WERI-Rb-1 (cell line): ENCODE results near the gene PABPN1.

Source experiments
- DNase-seq: peaks from one replicate; pipeline ENCODE4 v3.0.0-alpha.2; 2020
- H3K27ac ChIP-seq: fragments of 250-450 bp; sonication (Bioruptor Pico); 2 replicates; pipeline ENCODE4 v1.5.1; 2020; ENCODE audit warnings: mild to moderate bottlenecking, moderate library complexity
- H3K27me3 ChIP-seq: fragments of 250-450 bp; sonication (Bioruptor Pico); 2 replicates; pipeline ENCODE4 v1.5.1; 2021; ENCODE audit warnings: mild to moderate bottlenecking, low read depth, moderate library complexity; ENCODE audit not compliant: insufficient read depth, severe bottlenecking
- H3K36me3 ChIP-seq: fragments of 250-450 bp; sonication (Bioruptor Pico); 2 replicates; pipeline ENCODE4 v1.5.1; 2020; ENCODE audit warnings: mild to moderate bottlenecking, moderate library complexity
- H3K4me3 ChIP-seq: 2 replicates; pipeline ENCODE4 v1.5.1; 2011; ENCODE audit warnings: low read depth, mild to moderate bottlenecking, control low read depth, low read length
- H3K9me3 ChIP-seq: fragments of 250-450 bp; sonication (Bioruptor Pico); 2 replicates; pipeline ENCODE4 v1.5.1; 2021; ENCODE audit warnings: mild to moderate bottlenecking, moderate library complexity; ENCODE audit not compliant: severe bottlenecking
- TF ChIP-seq, protein P1 (sequence below): IDR thresholded peaks from 2 replicates; pipeline ENCODE4 v1.5.1; 2011; ENCODE audit warnings: low read depth, mild to moderate bottlenecking, control low read depth, inconsistent platforms, low read length

PABPN1 gene

DNA sequence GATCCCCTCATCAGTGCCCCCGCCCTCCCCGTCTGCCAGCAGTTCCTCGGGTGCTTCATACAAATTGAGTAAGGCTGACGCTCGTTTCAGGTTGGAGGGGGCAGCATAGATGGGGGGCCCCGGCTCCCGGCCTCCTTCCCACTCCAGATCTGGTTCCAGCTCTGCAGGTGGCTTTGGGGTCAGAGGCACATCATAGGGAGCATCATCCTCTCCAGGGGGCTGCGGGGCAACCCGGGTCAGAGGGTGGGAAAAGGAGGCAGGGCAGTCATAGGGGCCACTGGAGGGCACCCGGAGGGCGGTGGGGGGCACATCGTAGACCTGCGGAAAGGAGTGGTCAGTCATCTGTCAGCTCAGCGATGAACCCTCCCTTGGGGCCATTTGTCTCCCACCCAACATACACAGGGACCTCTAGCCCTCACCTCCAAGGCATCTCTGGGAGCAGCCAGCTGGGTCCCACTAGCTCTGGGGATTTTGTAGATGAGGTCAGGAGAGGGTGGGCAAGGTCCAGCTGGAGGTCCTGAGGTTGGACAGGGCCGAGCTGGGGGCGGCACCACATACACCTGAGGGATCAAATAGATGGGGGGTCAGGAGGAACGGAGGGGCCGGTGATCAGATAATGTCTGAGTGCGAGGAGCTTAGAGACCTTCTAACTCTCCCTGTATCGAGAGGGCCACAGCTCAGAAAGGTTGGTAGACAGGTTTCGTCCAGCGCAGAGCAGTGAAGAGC lies 38.6 kb downstream of the PABPN1 start:
- TF ChIP-seq, protein P1, sequence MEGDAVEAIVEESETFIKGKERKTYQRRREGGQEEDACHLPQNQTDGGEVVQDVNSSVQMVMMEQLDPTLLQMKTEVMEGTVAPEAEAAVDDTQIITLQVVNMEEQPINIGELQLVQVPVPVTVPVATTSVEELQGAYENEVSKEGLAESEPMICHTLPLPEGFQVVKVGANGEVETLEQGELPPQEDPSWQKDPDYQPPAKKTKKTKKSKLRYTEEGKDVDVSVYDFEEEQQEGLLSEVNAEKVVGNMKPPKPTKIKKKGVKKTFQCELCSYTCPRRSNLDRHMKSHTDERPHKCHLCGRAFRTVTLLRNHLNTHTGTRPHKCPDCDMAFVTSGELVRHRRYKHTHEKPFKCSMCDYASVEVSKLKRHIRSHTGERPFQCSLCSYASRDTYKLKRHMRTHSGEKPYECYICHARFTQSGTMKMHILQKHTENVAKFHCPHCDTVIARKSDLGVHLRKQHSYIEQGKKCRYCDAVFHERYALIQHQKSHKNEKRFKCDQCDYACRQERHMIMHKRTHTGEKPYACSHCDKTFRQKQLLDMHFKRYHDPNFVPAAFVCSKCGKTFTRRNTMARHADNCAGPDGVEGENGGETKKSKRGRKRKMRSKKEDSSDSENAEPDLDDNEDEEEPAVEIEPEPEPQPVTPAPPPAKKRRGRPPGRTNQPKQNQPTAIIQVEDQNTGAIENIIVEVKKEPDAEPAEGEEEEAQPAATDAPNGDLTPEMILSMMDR: no peak
- H3K36me3 ChIP-seq: peaks cover 68% of the 10 kb centered on the region
- no peaks in the 10 kb centered on the region for H3K9me3 ChIP-seq
- DNase-seq: no peak
- no peak overlapping the region for H3K4me3 ChIP-seq
- 0 out of 2 replicates have a peak overlapping the region, but pooled peaks have one; percentile 10 for H3K27ac ChIP-seq
- no peaks in the 10 kb centered on the region for H3K27me3 ChIP-seq

DNA sequence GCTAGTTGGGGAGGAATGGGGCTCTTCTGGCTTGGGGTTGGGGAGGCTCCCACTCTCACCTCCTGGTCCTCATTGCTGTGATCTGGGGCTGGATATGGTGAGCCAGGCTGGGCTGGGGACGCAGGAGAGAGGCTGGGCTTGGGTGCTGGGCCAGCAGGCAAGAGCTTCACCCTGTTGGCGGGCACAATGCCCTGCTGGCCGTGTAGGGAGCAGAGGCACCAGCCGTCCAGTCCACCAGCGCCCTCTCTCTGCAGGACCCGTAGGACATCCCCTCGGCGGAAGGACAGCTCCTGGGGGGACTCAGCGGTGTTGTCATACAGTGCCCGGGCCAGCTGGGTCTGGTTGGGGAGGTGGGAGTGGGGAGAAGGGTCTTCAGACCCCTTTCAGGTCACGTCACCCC lies 39.2 kb downstream of the PABPN1 start:
- DNase-seq: peak; percentile 35
- peaks cover 66% of the 10 kb centered on the region for H3K36me3 ChIP-seq
- no peaks in the 10 kb centered on the region for H3K9me3 ChIP-seq
- H3K4me3 ChIP-seq: no peak overlapping the region
- H3K27ac ChIP-seq: 0 out of 2 replicates have a peak overlapping the region, but pooled peaks have one; percentile 10
- TF ChIP-seq, protein P1: peak; percentile 49
- no peaks in the 10 kb centered on the region for H3K27me3 ChIP-seq

DNA sequence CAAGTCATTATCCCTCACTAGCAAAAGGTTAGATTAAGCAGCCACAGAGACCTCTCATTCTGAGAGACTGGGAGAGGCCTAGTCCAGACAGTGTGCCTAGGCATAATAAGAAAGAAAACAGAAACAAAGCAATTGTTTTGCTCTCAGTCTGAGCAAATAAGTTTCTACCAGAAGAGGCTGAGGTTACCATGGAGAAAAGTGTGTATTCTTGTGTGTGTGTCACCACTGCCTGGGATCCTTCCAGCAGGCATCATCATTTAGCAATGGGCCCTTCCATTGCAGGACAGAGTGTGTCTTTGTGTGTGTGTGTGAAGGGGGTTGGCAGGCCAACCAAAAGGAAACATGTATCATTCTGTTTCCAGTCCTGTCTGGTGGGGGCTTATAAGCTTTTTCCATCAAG lies 40.1 kb downstream of the PABPN1 start:
- H3K36me3 ChIP-seq: peaks cover 63% of the 10 kb centered on the region
- peak overlapping the region; percentile 7 for H3K27ac ChIP-seq
- DNase-seq: no peak
- no peak overlapping the region for H3K4me3 ChIP-seq
- TF ChIP-seq, protein P1: no peak
- H3K27me3 ChIP-seq: no peaks in the 10 kb centered on the region
- H3K9me3 ChIP-seq: no peaks in the 10 kb centered on the region

DNA sequence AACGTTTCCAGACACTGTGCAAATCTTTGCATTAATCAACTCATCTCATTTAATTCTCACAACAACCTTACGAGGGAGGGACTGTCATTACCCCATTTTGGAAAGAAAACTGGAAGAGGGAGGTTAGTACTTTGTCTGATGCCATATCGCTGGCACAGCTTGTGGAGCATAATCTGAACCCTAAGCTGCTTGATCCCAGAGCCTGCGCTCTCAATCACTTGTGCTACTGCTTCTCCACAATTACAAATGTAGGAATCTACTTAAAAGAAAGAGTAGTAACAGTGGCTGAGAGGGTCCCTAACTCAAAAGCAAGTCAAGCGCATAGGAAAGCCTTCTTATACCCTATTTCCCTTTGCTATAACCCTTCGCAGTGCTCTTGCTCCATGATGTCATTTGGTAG lies 40.5 kb downstream of the PABPN1 start:
- Histone ChIP-seq H3K4me3 (no peak overlapping the region), H3K27me3 (no peaks in the 10 kb centered on the region), H3K27ac (peak overlapping the region; percentile 22), H3K9me3 (no peaks in the 10 kb centered on the region), H3K36me3 (peaks cover 59% of the 10 kb centered on the region)
- TF ChIP-seq, protein P1: no peak
- DNase-seq: peak; percentile 45

DNA sequence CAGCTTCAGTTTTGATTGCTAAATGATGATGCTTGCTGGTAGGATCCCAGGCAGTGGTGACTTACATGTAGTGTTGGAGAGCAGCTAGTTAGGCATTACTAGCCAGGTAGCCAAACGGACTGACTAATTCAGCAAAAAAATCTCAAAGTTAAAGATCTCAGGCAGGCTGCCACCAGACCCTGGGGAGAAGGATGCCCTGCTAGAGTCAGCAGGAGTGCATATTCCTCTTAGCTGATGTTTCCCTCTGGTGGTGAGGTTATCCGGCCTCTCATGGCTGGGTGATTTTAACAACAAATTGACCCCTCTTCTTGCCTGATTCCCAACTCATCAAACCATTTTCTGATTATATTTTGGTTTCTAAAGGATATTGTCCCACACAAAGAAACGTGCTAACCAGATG lies 40.9 kb downstream of the PABPN1 start:
- no peak for DNase-seq
- TF ChIP-seq, protein P1: peak; percentile 47
- H3K27ac ChIP-seq: peak overlapping the region; percentile 22

More for the DNA sequence above, 40.9 kb downstream of the PABPN1 start:
- Histone ChIP-seq H3K27me3 (no peaks in the 10 kb centered on the region), H3K9me3 (no peaks in the 10 kb centered on the region), H3K4me3 (no peak overlapping the region; the same call in 1 of the 2 replicates), H3K36me3 (peaks cover 54% of the 10 kb centered on the region)
